ENCODE results near the gene OXNAD1.

- no peak for TF ChIP-seq CTCF (IDR thresholded peaks at IDR 0.05)
- no peak for TF ChIP-seq POLR2A (IDR thresholded peaks at IDR 0.05)
These were observed 30.4 kb downstream of the OXNAD1 start for GRCh38 chr3:16295298-16295890.

Measured in esophagus squamous epithelium (tissue), 4 donors.